T-helper 2 cell treated with Interferon-gamma antibody and Interleukin-4, amounts not matched to agents 100 ng/mL and 5 ng/mL, for 36 hours (primary cell): ENCODE results near the gene ATP8A2. TPM values are rescaled to one million over a fixed set of nuclear protein-coding genes. Genes with fewer than 3 reads are reported as not detected.
"Not testable (repeated sequence)": the region's sequence is repeated elsewhere in the genome, so short reads cannot be mapped to it uniquely, and the experiment has no call there.

Experiments
- intact Hi-C: fragments of 100-400 bp; cut with micrococcal nuclease; formaldehyde crosslinking; loops from one replicate; pipeline ENCODE4 v1.15.1; 2023
- total RNA-seq: library from RNA; stranded (reverse); gene quantifications from 2 replicates; pipeline ENCODE4 v1.2.3, GENCODE V29; 2022

ATP8A2 gene
- total RNA-seq, 1 donor from 2014 or later = 0.50 TPM

DNA sequence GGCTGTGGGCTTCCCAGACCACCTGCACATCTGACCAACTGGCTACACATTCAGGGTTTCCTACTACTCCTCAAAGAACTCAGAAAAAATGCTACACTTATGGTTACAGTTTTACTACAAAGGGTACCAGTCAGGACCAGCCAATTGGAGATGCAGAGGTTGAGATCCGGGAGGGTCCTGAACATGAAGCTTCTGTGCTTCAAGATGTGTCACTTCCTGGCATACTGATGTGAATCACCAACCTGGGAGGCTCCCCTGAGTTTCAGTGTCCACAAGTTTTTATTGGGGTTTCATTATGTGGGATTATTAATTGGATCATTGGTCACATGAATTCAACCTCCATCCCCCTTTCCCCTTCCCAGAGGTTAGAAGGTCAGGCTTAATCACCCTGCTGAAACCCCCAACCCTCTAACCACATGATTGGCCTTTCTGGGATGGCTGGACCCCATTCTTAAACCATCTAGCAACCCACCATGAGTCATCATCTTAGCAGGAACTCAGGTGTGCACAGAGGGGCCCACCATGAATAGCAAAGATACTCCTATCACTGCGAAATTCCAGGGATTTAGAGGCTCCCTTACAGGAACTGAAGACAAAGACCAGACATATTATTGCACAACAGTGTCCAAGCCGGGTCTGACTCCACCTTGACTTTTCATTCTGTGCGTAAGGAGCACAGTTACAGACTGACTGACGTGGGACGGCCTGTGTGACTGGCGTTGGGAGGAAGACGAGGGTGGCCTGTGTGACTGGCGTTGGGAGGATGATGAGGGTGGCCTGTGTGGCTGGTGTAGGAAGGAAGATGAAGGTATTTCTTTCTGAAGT lies 90.7 kb downstream of the ATP8A2 start:
- intact Hi-C loops = no loop called here

DNA sequence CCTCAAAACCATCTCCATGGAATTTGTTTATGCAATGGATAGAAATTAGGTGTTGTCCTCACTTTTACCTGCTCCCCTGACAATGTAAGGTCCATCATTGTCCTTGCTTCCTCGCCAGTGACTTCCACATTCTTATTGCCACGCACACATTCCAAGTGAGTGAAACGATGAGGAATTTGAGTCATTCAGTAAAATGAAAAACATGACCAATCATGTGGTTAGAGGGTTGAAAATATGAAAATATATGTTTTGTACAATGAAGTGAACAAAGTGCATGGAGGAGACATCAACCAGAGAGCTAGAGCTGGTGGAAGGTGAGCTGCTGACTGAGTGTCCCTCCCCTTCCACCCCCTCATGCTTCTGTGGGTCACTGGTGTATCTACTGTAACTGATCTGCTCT lies 91.7 kb downstream of the ATP8A2 start:
- intact Hi-C loops = no loop called here

DNA sequence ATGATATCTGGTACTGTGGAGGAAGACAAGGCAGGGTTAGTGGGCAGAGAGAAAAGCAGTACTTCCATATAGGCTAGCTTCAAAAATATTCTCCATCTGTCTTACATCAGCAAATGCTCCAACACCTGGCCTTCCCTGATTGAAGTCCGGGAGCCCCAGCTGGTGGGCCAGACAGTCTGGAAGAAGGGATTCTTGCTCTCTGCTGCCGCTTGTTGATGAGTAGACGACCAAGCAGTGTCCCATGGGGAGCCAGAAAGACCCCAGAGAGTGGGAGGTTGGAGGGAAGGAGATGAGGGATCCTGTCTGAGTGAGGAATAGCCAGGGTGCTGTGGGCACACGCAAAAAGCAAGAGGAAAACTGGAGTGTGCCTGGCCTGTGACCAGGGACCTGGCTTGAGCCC lies 95.1 kb downstream of the ATP8A2 start:
- intact Hi-C loops = no loop called here

DNA sequence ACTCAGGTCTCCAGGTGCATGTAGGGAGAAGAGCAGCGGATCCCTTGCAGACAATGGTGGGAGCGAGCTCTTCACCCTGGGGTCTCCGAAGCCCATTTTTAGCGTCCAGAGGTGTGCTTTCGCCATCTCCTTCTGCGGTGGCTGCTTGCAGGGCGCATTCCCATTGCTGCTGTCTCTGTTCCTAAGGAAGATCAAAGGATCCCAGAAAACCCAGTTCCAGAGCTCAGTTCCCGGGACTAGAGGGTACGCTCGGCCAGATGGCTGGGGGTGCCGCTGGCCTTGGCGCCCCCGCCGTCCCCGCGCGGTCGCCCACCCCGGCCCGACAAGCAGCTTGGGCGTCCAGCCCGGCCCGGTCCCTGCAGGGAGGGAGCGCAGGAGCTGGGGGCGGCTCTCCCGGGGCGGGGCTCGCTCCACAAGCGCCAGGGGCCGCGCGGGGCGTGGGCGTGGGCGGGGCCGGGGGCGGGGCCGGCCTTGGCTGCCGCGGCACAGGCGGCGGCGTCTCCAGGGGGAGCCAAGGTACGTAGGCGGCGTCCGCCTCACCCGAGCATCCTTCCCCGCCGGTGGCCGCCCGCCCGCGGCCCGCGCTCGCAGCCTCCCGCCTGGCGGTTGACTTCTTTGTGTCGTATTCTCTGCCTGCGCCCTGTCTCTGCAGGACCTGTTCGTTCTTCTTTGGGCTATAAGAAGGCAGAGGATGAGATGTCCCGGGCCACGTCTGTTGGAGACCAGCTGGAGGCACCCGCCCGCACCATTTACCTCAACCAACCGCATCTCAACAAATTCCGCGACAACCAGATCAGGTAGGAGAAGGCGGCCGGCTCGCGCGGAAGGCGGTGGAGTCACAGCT lies 96.8 kb downstream of the ATP8A2 start:
- intact Hi-C loops = no loop called here

DNA sequence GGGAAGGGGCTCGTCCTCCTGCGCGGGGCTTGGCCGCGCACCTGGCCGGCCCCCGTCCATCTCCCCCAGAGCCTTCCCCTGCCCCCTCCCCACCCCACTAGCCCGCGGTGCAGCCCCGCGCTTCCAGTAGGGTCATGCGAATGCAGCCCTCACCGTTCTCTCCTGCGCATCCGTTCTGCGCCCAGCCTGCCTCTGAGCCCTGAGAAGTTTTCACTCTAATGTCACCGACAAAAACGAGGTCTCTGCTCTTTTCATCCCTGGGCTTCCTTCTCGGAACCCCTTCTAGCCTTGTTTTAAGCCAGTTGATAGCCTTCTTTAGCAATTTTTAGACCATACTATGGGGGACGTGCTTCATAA lies 97.4 kb downstream of the ATP8A2 start:
- intact Hi-C loops = no loop called here

DNA sequence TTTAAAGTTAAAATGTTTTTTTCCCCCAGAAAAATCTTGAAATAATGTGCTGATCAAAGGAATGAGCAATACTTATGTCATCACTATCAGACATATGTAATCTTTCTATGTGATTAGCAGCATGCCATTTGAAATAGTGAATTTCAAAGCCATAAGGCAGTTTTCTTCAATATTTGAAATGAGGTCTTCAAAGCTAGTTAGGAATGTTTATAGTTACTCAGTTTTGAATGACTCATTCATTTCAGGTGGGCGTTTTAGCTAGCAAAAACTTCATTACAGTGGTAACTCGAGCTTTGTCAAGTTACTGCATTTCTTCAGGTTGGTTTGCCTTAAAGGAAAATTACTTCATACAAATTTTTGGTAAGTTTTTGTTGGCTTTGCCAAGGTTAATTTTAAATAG lies 102.1 kb downstream of the ATP8A2 start:
- intact Hi-C loops = no loop called here

DNA sequence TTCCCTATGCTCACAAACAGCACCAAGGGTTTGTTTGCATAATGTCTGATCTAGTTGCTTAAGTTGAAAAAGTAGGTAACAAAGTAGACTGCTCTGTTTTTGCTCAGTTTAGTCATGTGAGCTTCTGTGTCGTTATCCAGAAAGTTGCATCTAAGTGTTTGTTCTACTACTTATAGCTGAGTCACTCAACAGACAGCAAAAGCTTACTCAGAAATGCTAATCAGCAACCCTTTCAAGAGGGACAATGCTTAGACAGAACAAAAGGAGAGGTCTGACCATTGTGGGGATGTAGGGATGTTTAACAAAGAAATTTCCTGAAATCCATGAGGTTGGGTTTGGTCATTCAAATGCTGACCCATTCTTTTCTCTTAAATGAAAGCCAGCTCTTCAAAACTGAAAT lies 106.4 kb downstream of the ATP8A2 start:
- intact Hi-C loops = no loop called here

DNA sequence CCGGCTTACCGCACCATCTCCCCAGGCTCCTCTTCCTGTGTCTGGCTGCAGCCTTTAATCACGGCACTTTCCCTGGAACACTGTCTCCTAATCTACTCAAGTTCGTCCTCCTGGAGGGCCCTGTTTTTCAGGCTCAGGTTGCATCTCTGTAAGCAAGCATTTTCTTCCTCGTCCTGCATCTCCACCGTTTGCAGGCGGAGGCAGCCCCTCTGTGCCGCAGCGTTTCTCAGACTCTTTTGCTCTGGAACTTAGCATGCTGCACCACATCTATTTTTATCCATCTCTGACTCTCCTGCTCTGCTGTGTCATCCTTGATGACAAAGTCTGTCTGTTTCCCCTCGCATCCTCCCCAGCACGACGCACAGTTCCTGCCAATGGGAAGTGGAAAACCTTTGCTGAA lies 117.5 kb downstream of the ATP8A2 start:
- intact Hi-C loops = no loop called here

DNA sequence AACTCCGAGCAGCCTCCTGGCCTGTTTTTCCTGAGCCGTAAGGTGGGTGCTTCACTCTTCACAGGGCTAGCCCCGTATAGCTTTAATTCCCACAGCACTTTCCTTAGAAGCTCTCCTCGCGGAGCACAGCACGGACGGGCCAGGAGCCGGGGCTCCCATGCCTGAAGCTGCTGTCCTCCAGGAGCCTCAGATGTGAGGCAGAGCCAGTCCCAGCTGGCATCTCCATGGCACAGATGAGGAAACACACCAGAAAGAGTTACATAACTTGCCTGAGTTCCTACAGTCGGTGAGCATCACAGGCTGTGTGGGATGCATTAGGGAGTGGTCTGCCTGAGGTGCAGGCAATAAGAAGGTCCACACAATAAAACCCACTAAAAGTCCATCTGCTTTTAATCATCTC lies 118.5 kb downstream of the ATP8A2 start:
- intact Hi-C loops = no loop called here

DNA sequence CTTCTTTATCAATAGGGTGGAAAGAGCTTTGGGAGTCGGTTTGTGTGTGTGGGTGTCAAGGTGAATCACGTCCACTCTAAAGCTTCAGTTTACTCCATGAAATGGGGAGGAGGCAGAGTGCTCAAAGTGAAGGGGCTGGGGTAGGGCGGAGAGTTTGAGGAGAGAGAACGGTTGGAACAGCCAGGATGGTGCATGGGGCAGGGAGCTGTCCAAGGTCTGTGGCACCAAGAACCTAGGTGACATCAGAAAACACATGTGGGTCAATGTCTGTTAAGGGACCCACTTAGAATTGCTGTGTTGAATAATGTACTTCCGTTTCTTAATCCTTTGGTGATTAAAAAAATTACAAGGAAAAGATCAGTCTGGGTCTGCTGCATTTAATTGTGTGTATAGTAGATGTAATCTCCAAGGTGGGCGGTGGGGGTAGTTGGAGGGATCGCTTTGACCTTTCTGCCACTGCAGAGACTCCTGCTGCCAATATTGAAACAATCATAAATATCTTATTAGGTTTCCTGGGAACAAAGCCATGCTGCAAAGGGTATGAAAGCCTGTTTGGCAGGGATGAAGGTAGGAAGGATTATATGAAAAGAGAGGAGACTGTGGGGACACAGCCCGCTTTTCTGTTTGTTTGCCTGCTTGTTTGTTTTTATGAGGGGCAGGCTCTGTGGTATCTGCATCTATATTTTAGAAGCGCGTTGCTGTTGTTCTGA lies 122.3 kb downstream of the ATP8A2 start:
- intact Hi-C loops = no loop called here

DNA sequence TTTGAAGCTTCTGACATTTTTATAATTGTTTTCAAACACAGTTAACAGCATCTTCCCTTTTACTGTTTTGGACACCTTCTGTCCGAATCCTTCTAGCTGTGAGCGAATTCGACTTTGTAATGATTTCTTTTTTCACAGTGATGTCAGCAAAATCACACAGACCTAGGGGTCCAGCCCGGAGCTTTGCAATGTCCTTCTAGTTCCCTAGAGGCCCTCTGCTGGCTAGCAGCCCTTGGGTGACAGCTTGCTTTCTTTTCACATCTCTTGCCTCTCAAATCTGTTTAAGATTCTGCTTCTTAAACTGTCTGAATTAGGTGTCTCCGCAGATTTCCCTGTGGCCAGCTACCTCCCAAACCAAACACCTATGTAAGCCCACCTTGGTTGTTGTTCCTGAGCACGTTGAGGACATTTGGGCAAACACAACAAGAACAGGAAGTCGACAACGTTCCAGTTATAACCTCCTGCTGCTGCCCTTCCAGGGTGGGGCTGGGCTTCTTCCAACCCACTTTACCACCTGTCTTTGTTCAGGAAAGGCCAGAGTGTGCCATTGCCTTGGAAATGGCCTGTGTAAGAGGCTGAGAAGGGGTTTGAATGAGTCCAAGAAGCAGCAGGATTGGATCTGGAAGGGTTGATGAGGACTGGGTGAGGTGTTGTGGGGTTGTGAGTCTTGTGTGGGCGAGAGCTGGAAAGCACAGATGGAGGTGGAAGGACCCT lies 123.1 kb downstream of the ATP8A2 start:
- intact Hi-C loops = no loop called here

DNA sequence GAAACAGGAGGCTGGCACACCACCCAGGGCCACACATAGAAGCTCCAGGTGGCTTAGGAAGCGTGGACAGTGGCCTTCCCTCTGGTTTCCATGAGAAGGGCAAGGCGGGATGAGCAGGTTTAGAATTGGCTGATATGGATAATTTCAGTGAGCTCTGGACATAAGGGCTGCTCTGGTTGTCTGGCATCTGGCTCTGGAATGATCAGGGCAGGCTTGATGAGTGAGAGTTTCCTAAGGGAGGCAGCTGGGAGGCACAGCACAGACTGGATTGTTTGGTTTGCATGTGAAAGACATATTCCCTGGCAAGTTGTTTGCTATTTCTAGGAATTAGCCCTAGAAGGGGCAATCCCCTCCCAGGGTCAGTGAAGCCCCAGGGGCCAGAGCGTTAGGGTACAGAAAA lies 129.5 kb downstream of the ATP8A2 start:
- intact Hi-C loops = no loop called here

DNA sequence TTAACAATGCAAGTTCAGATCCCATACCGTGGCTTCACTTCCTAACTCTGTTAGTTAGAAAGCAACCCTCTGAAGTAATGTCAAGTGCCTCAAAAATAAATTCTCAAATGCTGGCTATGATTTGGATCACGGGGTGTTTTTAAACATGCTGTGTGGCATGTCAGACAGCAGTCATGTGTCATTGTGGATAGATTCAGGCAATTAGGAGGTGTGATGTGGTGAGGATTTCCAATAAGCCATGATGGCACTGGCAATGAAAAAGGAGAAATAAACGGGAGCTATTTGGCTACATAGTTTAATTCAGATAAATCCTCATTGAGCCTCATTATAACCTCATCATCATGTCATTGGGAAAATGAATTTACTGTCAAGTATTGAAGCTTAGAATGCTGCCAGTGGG lies 130.3 kb downstream of the ATP8A2 start:
- intact Hi-C loops = no loop called here

DNA sequence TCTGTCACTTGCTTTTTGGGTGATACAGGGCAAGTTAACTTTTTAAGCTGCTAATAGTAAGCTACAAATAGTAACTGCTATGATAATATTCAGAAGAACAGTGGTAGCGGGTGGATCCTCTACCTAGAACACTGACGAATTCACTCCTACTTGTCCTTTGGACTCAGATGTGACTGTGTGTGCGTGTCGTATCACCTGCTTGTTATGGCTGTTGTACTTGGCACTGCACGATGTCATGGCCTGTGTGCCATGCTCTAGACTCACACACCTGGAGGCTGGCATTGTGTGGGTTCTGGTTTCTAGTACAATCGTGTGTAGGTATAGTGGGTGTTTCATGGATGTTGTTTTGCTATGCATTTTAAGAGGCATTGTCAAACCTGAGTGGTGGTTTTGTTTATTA lies 130.8 kb downstream of the ATP8A2 start:
- intact Hi-C loops = no loop called here

DNA sequence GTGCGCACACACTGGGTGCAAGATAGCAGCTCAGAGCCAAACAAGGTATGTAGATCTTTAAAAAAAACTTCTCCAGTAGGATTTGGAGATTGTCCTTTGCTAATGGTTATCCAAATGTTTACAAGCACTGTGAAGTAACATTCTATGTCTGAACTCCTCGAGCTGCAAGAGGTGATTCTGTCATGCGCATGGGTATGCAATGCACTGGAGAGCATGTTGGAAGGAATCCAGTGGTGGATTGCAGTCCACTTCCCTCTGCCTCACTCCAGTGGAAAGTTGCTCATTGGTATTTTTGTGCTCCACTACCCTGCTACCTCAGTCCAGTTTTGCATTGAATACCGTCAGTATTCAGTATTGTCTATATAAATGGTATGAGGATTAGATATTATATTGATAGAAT lies 132.1 kb downstream of the ATP8A2 start:
- intact Hi-C loops = no loop called here

DNA sequence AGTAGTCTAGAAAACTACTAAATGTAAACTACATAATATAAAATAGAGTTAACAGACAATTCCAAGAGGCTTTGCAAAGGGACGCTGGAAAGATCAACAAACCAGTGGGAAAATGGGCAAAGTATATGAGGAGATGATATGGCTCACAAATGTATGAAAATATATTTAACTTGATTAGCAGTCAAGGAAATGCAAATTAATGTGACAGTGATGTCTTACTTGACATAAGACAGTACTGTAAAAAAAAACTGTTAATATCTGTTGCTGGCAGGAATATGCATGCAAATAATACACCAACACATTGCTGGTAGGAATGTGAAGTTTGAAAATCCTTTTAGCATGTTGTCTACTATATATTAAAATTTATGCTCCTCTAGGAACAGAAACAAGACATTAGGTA lies 136.1 kb downstream of the ATP8A2 start:
- intact Hi-C loops = no loop called here

DNA sequence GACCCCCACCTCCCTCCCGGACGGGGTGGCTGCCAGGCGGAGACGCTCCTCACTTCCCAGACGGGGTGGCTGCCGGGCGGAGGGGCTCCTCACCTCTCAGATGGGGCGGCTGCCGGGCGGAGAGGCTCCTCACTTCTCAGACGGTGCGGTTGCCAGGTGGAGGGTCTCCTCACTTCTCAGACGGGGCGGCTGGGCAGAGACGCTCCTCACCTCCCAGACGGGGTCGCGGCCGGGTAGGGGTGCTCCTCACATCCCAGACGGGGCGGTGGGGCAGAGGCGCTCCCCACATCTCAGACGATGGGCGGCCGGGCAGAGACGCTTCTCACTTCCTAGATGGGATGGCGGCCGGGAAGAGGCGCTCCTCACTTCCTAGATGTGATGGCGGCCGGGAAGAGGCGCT lies 141.3 kb downstream of the ATP8A2 start:
- intact Hi-C loops = not testable (repeated sequence)

DNA sequence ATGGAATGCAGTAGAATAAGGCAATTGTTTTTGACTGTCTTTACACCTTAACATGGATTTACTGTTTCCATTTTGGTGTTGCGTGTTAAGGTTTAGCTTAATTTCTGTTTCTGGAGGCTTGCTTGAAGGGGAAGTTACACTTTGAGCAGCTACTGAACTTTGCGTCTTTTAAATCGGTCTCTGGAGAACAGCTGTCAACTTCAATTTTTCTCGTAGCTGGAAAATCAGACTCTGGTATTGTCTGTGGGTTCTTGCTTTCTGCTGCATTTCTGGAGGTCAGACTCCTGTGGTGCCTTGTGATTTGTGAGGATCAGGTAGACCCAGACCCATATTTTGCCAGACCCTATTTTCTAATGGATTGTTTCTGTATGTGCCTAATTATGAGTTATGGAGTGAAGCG lies 146.7 kb downstream of the ATP8A2 start:
- intact Hi-C loops = no loop called here

DNA sequence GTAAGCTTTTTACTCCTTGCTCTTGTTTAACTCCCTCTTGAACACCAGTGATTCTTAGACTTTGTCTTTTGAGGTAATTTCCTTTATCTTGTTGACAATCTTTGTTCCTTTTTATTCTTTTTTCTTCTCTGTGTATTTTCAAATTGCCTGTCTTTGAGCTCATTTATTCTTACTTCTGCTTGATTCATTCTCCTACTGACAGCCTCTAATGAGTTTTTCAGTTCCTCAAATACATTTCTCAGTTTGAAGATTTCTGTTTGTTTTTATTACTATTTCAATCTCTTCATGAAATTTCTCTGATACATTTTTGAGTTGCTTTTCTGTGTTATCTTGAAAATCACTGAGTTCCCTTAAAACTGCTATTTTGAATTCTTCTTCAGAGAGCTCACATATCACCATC lies 154.1 kb downstream of the ATP8A2 start:
- intact Hi-C loops = no loop called here

DNA sequence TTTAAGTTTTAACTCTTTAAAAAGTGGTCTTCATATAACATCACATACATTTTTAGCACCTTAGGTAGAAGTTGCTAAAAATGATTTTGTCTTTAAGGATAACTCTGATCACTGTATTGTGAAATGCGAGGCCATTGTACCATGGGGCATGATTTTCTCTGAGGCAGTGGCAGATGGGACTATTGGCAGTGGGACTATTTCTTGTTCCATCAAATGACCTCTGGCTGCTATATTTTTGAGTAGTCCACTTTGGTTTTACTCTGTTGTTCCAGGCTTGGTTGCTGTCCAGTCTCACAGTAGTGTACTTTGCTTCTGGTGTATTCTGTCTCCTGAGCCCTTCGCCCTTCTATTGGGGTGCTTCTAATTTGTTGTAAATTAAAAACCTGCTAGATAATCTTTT lies 156.5 kb downstream of the ATP8A2 start:
- intact Hi-C loops = no loop called here

DNA sequence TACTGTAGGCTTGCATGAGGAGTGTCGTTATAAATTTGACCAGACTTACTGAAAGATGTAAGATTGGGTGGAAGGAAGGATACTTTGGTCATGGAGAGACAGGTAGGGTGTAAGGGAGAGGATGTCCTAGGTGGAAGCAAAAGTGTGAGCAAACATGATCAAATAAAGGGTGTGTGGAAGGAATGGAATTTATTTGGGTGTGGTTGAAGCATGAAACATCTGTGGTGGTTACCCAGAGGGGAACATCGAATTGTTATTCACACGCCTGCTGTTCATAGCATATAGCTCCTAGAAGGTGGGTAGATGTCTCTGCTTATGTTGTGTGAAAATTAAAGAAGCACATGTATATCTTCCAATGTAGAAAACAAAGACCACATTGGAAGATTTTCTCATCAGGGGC lies 157.7 kb downstream of the ATP8A2 start:
- intact Hi-C loops = no loop called here

DNA sequence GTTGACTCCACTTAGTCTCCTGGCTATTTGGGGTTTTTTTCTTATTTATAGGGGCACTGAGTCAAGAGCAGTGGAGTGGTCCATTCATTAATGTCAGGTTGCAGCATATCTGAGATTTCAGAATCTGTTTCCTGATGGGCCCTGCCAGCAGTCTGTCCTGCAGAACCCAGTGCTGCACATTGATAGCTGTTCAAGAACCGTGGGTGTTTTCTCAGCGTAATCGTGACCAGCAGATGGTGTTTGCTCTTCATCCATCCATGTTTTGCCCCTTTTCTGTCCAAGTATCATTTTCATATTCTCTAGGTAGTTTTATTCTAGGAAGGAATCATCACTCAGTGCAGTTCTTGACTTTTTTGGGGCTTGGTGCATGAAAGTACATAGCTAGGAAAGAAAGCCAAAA lies 166.5 kb downstream of the ATP8A2 start:
- intact Hi-C loops = no loop called here
